Measurements from ENCODE around the gene ANKRD52.
A peak's percentile ranks its signal among the peaks of the same experiment; 100 is the strongest.
"Not testable (repeated sequence)": the region's sequence is repeated elsewhere in the genome, so short reads cannot be mapped to it uniquely, and the experiment has no call there.

The ANKRD52 gene

DNA sequence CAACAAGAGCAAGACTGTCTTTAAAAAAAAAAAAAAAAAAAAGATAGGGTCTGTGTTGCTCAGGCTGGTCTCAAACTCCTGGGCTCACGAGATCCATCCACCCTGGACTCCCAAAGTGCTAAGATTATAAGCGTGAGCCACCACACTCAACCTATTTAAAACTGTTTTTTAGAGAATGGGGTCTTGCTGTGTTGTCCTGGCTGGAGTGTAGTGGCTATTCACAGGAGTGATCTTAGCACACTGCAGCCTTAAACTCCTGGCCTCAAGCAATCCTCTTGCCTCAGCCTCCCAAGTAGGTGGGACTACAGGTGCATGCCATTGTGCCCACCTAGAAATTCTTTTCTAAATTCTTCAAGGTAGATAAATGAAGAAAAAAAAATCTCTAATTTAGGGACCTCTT, 16.1 kb upstream of the ANKRD52 start:
- no peak overlapping the region for H3K4me3 ChIP-seq (ENCODE audit: control insufficient read depth, low read depth, low read length)
- DNase-seq (ENCODE audit: low read depth) = no peak

DNA sequence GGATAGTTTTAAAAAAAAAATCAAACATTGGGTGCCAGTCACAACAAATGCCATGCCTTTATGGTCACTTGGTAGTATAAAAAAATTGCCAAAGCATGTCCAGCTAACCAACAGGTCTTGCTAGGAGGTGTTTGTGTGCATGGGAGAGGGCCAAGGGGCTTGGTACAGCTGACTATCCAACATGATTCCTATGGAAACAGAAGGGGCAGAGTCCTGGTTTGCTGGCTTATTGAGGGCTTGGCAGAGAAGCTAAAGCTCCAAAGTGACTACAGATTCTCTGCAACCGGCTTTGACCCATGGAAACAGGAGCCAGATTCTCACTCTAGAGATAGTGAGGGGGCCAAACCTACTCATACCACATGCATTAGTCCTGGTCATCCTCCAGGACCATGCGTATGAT, 14.3 kb upstream of the ANKRD52 start:
- not testable (repeated sequence) for DNase-seq (ENCODE audit: low read depth); H3K4me3 ChIP-seq (ENCODE audit: control insufficient read depth, low read depth, low read length)

More for the DNA sequence above, 16.1 kb upstream of the ANKRD52 start:
- TF ChIP-seq, protein P1, sequence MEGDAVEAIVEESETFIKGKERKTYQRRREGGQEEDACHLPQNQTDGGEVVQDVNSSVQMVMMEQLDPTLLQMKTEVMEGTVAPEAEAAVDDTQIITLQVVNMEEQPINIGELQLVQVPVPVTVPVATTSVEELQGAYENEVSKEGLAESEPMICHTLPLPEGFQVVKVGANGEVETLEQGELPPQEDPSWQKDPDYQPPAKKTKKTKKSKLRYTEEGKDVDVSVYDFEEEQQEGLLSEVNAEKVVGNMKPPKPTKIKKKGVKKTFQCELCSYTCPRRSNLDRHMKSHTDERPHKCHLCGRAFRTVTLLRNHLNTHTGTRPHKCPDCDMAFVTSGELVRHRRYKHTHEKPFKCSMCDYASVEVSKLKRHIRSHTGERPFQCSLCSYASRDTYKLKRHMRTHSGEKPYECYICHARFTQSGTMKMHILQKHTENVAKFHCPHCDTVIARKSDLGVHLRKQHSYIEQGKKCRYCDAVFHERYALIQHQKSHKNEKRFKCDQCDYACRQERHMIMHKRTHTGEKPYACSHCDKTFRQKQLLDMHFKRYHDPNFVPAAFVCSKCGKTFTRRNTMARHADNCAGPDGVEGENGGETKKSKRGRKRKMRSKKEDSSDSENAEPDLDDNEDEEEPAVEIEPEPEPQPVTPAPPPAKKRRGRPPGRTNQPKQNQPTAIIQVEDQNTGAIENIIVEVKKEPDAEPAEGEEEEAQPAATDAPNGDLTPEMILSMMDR (IDR thresholded peaks at IDR 0.05; ENCODE audit: control insufficient read depth, insufficient read depth, low read depth, low read length, missing control alignments) = no peak

DNA sequence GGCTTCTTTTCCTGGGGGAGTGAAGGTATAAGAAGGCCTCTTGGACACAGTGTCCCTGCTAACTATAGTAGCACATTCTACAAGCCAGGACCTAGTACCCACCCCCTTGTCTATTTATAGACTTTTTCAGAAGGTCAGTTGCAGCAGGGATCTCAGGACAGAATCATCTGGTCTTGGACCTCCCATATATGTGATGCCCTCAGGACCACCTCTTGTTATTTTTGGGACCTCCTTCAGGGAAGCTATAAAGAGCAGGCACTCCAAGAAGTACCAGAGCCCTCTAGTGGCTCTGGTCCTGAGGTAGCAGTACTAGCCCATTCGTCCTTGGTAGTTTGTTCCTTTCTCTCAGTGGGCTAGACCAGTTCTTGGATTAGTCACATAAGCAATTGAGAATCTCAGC, 12.8 kb upstream of the ANKRD52 start:
- no peak for DNase-seq (ENCODE audit: low read depth)
- TF ChIP-seq, protein P1 (IDR thresholded peaks at IDR 0.05; ENCODE audit: control insufficient read depth, insufficient read depth, low read depth, low read length, missing control alignments) = peak; percentile 58
- H3K4me3 ChIP-seq (ENCODE audit: control insufficient read depth, low read depth, low read length) = no peak overlapping the region

DNA sequence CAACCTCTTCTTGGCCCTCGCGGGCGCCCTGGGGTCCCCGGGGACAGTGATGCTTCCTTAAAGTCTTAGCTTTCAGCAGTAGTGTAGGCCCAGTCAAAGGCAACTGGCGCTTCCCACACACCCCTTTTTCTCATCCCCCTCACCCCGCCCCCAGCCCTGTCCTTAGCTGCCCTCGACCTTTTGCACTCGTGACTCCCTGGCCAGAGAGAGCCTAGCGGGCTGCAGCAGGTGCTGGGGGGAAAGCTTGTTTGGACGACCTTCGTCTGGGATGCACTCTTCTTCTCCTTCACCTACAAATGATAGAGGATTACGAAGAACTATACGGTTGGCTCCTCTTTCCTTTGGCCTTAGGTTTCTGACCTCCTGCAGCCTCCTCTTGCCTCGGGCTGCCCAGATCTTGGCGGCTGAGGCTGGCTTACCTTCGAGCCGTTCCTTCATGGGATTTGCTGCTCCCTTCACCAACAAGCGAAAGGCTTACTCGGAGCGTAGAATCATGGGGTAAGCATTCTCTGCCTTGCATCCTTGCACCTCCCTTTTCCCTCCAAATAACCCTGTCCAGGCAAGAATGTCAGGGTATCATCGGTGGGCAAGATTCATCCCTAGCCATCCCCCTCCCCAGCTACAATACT, 9.4 kb upstream of the ANKRD52 start:
- TF ChIP-seq, protein P1 (IDR thresholded peaks at IDR 0.05; ENCODE audit: control insufficient read depth, insufficient read depth, low read depth, low read length, missing control alignments) = no peak
- DNase-seq (ENCODE audit: low read depth) = no peak
- H3K4me3 ChIP-seq (ENCODE audit: control insufficient read depth, low read depth, low read length) = peak overlapping the region; percentile 74

DNA sequence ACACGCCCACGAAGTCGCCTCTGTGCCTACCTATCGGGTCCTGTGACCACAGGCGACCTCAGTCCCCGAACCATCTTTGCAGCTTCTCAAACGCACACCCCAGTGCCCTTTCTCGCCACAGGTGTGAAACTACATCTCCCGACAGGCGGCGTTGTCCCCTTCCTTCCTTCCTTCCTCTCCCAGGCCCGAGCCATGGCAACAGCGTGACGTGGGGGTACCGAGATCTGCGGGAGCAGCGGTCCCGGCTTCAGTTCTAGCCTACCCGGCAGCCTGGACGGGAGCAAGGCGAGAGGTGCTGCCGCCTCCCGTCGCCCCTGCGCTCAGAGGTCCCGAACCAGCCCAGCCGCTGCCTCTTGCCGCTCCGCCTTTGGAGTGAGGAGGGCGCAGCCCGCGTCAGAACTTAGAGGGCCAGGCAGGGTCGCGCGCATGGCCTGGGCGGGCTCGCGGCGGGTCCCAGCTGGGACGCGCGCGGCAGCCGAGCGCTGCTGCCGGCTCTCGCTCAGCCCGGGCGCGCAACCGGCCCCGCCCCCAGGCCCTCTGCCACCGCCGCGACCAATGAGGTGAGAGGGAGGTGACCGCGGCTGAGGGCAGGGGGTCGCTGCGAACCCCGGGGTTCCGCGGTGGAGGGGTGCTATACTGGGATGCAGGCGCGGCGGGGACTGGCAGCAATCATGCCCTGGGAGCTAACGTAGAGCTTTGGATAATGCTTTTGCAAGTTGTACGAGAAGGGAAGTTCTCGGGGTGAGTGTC, 8.7 kb upstream of the ANKRD52 start, which contains the start of gene COQ10A:
COQ10A (plus strand) TSS at position 250 of the 750 bp plus-strand sequence; CDS start at position 427, 177 bp downstream.
- H3K4me3 ChIP-seq (ENCODE audit: control insufficient read depth, low read depth, low read length) = peak within 1 kb of the TSS; percentile 74
- DNase-seq (ENCODE audit: low read depth) = peak; percentile 39
- TF ChIP-seq, protein P1 (IDR thresholded peaks at IDR 0.05; ENCODE audit: control insufficient read depth, insufficient read depth, low read depth, low read length, missing control alignments) = peak; percentile 79

DNA sequence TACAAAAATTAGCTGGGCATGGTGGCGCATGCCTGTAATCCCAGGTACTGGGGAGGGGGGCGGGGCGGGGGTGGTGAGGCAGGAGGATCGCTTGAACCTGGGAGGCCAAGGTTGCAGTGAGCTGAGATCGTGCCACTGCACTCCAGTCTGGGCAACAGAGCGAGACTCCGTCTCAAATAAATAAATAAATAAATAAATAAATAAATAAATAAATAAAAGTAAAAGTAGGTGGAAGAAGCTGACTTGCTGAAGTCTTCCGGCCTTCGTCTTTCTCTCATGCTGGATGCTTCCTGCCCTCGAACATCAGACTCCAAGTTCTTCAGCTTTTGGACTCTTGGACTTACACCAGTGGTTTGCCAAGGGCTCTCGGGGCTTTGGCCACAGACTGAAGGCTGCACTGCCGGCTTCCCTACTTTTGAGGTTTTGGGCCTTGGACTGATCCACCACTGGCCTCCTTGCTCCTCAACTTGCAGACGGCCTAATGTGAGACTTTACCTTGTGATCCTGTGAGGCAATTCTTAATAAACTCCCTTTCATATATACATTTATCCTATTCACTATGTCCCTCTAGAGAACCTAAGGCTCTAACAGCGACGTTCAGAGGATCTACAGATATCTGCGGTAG, 8.0 kb upstream of the ANKRD52 start:
- not testable (repeated sequence) for DNase-seq (ENCODE audit: low read depth)

DNA sequence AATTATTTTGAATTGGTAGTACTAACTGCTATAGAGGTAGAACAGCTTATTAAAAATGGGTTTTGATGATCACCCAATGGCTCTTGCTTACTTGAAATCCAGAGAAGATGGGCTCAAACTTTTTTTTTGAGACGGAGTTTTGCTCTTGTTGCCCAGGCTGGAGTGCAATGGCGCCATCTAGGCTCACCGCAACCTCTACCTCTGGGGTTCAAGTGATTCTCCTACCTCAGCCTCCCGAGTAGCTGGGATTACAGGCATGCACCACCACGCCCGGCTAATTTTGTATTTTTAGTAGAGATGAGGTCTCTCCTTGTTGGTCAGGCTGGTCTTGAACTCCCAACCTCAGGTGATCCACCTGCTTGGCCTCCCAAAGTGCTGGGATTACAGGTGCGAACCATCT, 4.8 kb upstream of the ANKRD52 start:
- H3K4me3 ChIP-seq (ENCODE audit: control insufficient read depth, low read depth, low read length); DNase-seq (ENCODE audit: low read depth): not testable (repeated sequence)

More for the DNA sequence above, 8.0 kb upstream of the ANKRD52 start:
- peak overlapping the region; percentile 74 for H3K4me3 ChIP-seq (ENCODE audit: control insufficient read depth, low read depth, low read length)

DNA sequence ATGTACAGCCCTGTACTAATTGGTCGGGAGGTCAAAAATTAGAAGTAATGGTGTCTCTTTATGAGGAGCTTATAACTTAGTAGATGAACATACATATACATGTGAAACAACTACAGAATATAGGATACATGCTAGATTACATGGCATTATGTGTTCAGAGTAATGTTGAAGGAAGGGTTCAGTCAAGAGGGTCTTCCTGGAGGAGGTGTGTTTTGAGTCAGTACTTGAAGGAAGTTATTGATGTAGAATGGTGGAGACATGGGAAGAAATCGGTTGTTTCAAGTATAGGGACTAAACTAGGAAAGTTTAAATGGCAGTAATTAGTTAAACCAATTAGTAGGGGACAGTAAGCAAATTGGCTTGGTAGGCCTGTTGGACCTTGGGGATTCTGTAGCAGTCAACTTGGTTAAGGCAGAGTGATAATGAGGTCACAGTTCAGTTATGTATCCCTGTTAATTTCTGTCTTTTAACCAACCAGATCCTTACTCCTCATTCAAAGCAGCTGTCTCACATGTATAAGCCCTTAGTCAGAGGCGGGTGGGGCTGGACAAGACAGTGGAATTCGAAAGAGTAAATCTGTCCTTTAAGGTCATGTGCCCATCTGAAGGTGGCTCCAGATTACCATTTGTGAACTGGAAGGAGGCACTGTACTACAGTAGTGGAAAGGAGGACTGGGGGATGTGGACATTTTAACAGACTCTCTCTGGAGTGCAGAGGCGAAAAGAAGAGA, 3.5 kb upstream of the ANKRD52 start:
- TF ChIP-seq, protein P1 (IDR thresholded peaks at IDR 0.05; ENCODE audit: control insufficient read depth, insufficient read depth, low read depth, low read length, missing control alignments) = no peak
- H3K4me3 ChIP-seq (ENCODE audit: control insufficient read depth, low read depth, low read length) = no peak overlapping the region
- DNase-seq (ENCODE audit: low read depth) = peak; percentile 55

Measured in AG09309 (cell line).